Hepatocyte (in vitro differentiated cells): ENCODE results near the gene COX4I1. TPM values are rescaled to one million over a fixed set of nuclear protein-coding genes. Genes with fewer than 3 reads are reported as not detected.

Experiments used
- DNase-seq: peaks from one replicate; pipeline ENCODE4 v3.0.0-alpha.2; 2016; ENCODE audit warnings: low spot score
- H2AFZ ChIP-seq: fragments of 200-600 bp; sonication (generic); 2 replicates; pipeline ENCODE4 v1.6.0; 2016; ENCODE audit warnings: antibody characterized with exemption, mild to moderate bottlenecking
- H3K27ac ChIP-seq: fragments of 200-600 bp; sonication (generic); 2 replicates; pipeline ENCODE4 v1.5.1; 2016; ENCODE audit warnings: mild to moderate bottlenecking
- H3K27me3 ChIP-seq: fragments of 200-600 bp; sonication (generic); 2 replicates; pipeline ENCODE4 v1.6.1; 2016
- H3K36me3 ChIP-seq: fragments of 200-600 bp; sonication (generic); replicated peaks from 2 replicates; pipeline ENCODE4 v1.5.1; 2016; ENCODE audit warnings: low read depth; ENCODE audit not compliant: insufficient read depth
- H3K4me1 ChIP-seq: fragments of 200-600 bp; sonication (generic); 2 replicates; pipeline ENCODE4 v1.5.1; 2016; ENCODE audit warnings: mild to moderate bottlenecking, moderate library complexity; ENCODE audit not compliant: insufficient read depth
- H3K4me2 ChIP-seq: fragments of 200-600 bp; sonication (generic); 2 replicates; pipeline ENCODE4 v1.6.0; 2016
- H3K4me3 ChIP-seq: fragments of 200-600 bp; sonication (generic); 2 replicates; pipeline ENCODE4 v1.5.1; 2016; ENCODE audit warnings: mild to moderate bottlenecking
- H3K79me2 ChIP-seq: fragments of 200-600 bp; sonication (generic); 2 replicates; pipeline ENCODE4 v1.6.0; 2017; ENCODE audit warnings: mild to moderate bottlenecking
- H3K9me2 ChIP-seq: fragments of 200-600 bp; sonication (generic); replicated peaks from 2 replicates; pipeline ENCODE4 v1.6.0; 2017; ENCODE audit warnings: mild to moderate bottlenecking; ENCODE audit not compliant: insufficient read depth
- H3K9me3 ChIP-seq: fragments of 200-600 bp; sonication (generic); 2 replicates; pipeline ENCODE4 v1.5.1; 2016; ENCODE audit warnings: low read depth, mild to moderate bottlenecking
- H4K20me1 ChIP-seq: fragments of 200-600 bp; sonication (generic); 2 replicates; pipeline ENCODE4 v1.6.0; 2016; ENCODE audit warnings: mild to moderate bottlenecking; ENCODE audit not compliant: insufficient read depth, poor library complexity, severe bottlenecking
- EZH2 ChIP-seq: fragments of 200-600 bp; sonication (generic); IDR thresholded peaks from 2 replicates; pipeline ENCODE4 v1.6.1; 2016; ENCODE audit warnings: antibody characterized with exemption, mild to moderate bottlenecking, borderline replicate concordance
- EZH2phosphoT487 ChIP-seq: fragments of 200-600 bp; sonication (generic); IDR thresholded peaks from one replicate; pipeline ENCODE4 v1.6.1; 2018; ENCODE audit warnings: antibody characterized with exemption, mild to moderate bottlenecking, low read depth, moderate library complexity; ENCODE audit not compliant: unreplicated experiment, severe bottlenecking
- WGBS: methylation state at CpG from one replicate; pipeline ENCODE4 v1.1.6; 2016; ENCODE audit warnings: low lambda C conversion rate; ENCODE audit errors: missing lambda C conversion rate; 5-methylcytosine and 5-hydroxymethylcytosine counted together
- polyA plus RNA-seq: library from polyadenylated mRNA; unstranded; fragments of >200 nt; fragmentation: Nextera tagmentation; extraction: Ambion mirVana; gene quantifications from 2 replicates; pipeline ENCODE4 v1.2.1, GENCODE V29; 2016
- total RNA-seq: library from RNA; depleted of rRNA; stranded (reverse); fragments of >200 nt; gene quantifications from 2 replicates; pipeline ENCODE4 v1.2.3, GENCODE V29; 2014
- TF ChIP-seq, protein P1 (sequence below): fragments of 200-600 bp; sonication (generic); IDR thresholded peaks from 2 replicates; pipeline ENCODE4 v1.5.1; 2016; ENCODE audit warnings: antibody characterized with exemption, mild to moderate bottlenecking; ENCODE audit not compliant: poor library complexity

COX4I1 gene
- total and polyA plus RNA-seq, 2 experiments from 2014 or later, result 449 to 655 TPM

- Histone ChIP-seq H3K27ac (no peak overlapping the region), H3K79me2 (no peaks in the 10 kb centered on the region), H2AFZ (no peak overlapping the region), H3K9me2 (no peaks in the 10 kb centered on the region), H3K4me1 (no peaks in the 10 kb centered on the region), H3K36me3 (no peaks in the 10 kb centered on the region), H4K20me1 (no peaks in the 10 kb centered on the region), H3K4me2 (no peak overlapping the region), H3K4me3 (no peak overlapping the region), H3K9me3 (no peaks in the 10 kb centered on the region), H3K27me3 (no peaks in the 10 kb centered on the region)
- DNase-seq, result no peak
- TF ChIP-seq, protein P1, sequence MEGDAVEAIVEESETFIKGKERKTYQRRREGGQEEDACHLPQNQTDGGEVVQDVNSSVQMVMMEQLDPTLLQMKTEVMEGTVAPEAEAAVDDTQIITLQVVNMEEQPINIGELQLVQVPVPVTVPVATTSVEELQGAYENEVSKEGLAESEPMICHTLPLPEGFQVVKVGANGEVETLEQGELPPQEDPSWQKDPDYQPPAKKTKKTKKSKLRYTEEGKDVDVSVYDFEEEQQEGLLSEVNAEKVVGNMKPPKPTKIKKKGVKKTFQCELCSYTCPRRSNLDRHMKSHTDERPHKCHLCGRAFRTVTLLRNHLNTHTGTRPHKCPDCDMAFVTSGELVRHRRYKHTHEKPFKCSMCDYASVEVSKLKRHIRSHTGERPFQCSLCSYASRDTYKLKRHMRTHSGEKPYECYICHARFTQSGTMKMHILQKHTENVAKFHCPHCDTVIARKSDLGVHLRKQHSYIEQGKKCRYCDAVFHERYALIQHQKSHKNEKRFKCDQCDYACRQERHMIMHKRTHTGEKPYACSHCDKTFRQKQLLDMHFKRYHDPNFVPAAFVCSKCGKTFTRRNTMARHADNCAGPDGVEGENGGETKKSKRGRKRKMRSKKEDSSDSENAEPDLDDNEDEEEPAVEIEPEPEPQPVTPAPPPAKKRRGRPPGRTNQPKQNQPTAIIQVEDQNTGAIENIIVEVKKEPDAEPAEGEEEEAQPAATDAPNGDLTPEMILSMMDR, result no peak
- TF ChIP-seq EZH2phosphoT487 (no peak), EZH2 (no peak)
- WGBS, result 88% methylated on average over 9 of the region's 9 CpGs
Measured at GRCh38 chr16:85828166-85828565, 28.7 kb downstream of the COX4I1 start.

- Histone ChIP-seq H3K4me1 (no peaks in the 10 kb centered on the region), H3K9me3 (no peaks in the 10 kb centered on the region), H3K79me2 (no peaks in the 10 kb centered on the region), H3K4me3 (no peak overlapping the region), H3K27ac (no peak overlapping the region), H3K36me3 (no peaks in the 10 kb centered on the region), H3K9me2 (no peaks in the 10 kb centered on the region), H3K4me2 (no peak overlapping the region), H3K27me3 (no peaks in the 10 kb centered on the region), H2AFZ (no peak overlapping the region), H4K20me1 (no peaks in the 10 kb centered on the region)
- no peak for DNase-seq
- WGBS, result 93% methylated on average over 15 of the region's 15 CpGs
- TF ChIP-seq, protein P1, result no peak
- no peak for TF ChIP-seq EZH2
- no peak for TF ChIP-seq EZH2phosphoT487
Measured at GRCh38 chr16:85829171-85829719, 29.8 kb downstream of the COX4I1 start.

- Histone ChIP-seq H2AFZ (no peak overlapping the region), H4K20me1 (no peaks in the 10 kb centered on the region), H3K4me1 (no peaks in the 10 kb centered on the region), H3K4me3 (no peak overlapping the region), H3K36me3 (no peaks in the 10 kb centered on the region), H3K9me2 (no peaks in the 10 kb centered on the region), H3K27ac (no peak overlapping the region), H3K79me2 (no peaks in the 10 kb centered on the region), H3K9me3 (no peaks in the 10 kb centered on the region), H3K4me2 (no peak overlapping the region), H3K27me3 (no peaks in the 10 kb centered on the region)
- WGBS, result 84% methylated on average over 24 of the region's 24 CpGs
- TF ChIP-seq EZH2phosphoT487 (no peak), EZH2 (no peak)
- TF ChIP-seq, protein P1, result no peak
- no peak for DNase-seq
Measured at GRCh38 chr16:85829751-85830445, 30.4 kb downstream of the COX4I1 start.
